GM12864 (cell line): ENCODE results near the gene TGFB1I1.
"Not testable (repeated sequence)": the region's sequence is repeated elsewhere in the genome, so short reads cannot be mapped to it uniquely, and the experiment has no call there.

Source experiments
- DNase-seq: peaks from one replicate; pipeline ENCODE4 v3.0.0-alpha.2; 2011; ENCODE audit warnings: low read depth
- H3K4me3 ChIP-seq: 2 replicates; pipeline ENCODE4 v1.5.1; 2011; ENCODE audit warnings: mild to moderate bottlenecking, low read depth, low read length, control low read depth
- CTCF ChIP-seq: IDR thresholded peaks from 2 replicates; pipeline ENCODE4 v1.5.1; 2011; ENCODE audit warnings: low read depth, mild to moderate bottlenecking, moderate library complexity, low read length, control low read depth, inconsistent platforms; ENCODE audit errors: missing control alignments

Gene TGFB1I1

GRCh38 chr16:31429314-31429713 is 42.6 kb upstream of the TGFB1I1 start:
- TF ChIP-seq CTCF, result no peak
- no peak overlapping the region for H3K4me3 ChIP-seq
- DNase-seq, result no peak

GRCh38 chr16:31429796-31430195 is 42.2 kb upstream of the TGFB1I1 start:
- no peak for DNase-seq
- H3K4me3 ChIP-seq, result no peak overlapping the region
- no peak for TF ChIP-seq CTCF

GRCh38 chr16:31430380-31431052 is 41.4 kb upstream of the TGFB1I1 start:
- no peak overlapping the region for H3K4me3 ChIP-seq
- no peak for DNase-seq
- TF ChIP-seq CTCF, result no peak

GRCh38 chr16:31435341-31436220 is 36.4 kb upstream of the TGFB1I1 start:
- H3K4me3 ChIP-seq, result no peak overlapping the region
- DNase-seq, result no peak
- no peak for TF ChIP-seq CTCF

- no peak for TF ChIP-seq CTCF
- no peak overlapping the region for H3K4me3 ChIP-seq
- DNase-seq, result no peak
These were observed 35.5 kb upstream of the TGFB1I1 start for GRCh38 chr16:31436221-31437045.

- no peak overlapping the region for H3K4me3 ChIP-seq
- TF ChIP-seq CTCF, result no peak
- DNase-seq, result no peak
These were observed 33.5 kb upstream of the TGFB1I1 start for GRCh38 chr16:31438414-31438813.

- not testable (repeated sequence) for DNase-seq, H3K4me3 ChIP-seq
These were observed 32.9 kb upstream of the TGFB1I1 start for GRCh38 chr16:31439023-31439422.
